A549 (cell line): Measurements from ENCODE around the gene LMTK2.

Source experiments
- CBX8 ChIP-seq: fragments of 200-600 bp; sonication (generic); IDR thresholded peaks from 2 replicates; pipeline ENCODE4 v1.6.1; 2016
- CTCF ChIP-seq: fragments of >200 bp; sonication (Bioruptor Twin); formaldehyde crosslinking; IDR thresholded peaks from 3 replicates; pipeline ENCODE4 v1.5.1; 2016
- SMC3 ChIP-seq: fragments of >200 bp; sonication (Bioruptor Twin); formaldehyde crosslinking; IDR thresholded peaks from 3 replicates; pipeline ENCODE4 v1.6.1; 2018; ENCODE audit warnings: inconsistent platforms

- TF ChIP-seq CBX8: no peak
- TF ChIP-seq CTCF: no peak
- TF ChIP-seq SMC3: no peak
Measured at GRCh38 chr7:98130959-98131358, 24.3 kb downstream of the LMTK2 start.
